Testis (tissue), 2 donors: ENCODE data around the gene PHOSPHO1.

ENCODE experiments used
- CTCF ChIP-seq, 3 experiments: fragments of 450-650 bp in 2 of 3; fragments of 200-600 bp in 1 of 3; sonication (generic) in 1 of 3; IDR thresholded peaks; one replicate each; pipeline ENCODE4 v1.5.1; 2016 to 2019; ENCODE audit warnings: antibody characterized with exemption in 3 of 3, mild to moderate bottlenecking in 2 of 3, moderate library complexity in 1 of 3
- POLR2A ChIP-seq: fragments of 450-650 bp; IDR thresholded peaks from one replicate; pipeline ENCODE4 v1.6.1; 2017; ENCODE audit warnings: antibody characterized with exemption, mild to moderate bottlenecking, moderate library complexity

- no peak for TF ChIP-seq POLR2A
- TF ChIP-seq CTCF (IDR thresholded peaks at IDR 0.05), result no peak
These were observed 46.8 kb downstream of the PHOSPHO1 start for GRCh38 chr17:49183801-49184200.
